Stimulated activated CD4-positive, alpha-beta T cell treated with anti-CD3 and anti-CD28 coated beads, Interleukin-4, amount 100 ng/mL, for 48 hours (primary cell): Measurements from ENCODE around the gene COX4I1.

Experiments
- DNase-seq, 2 donors: peaks; one replicate each; pipeline ENCODE4 v3.0.0-alpha.2; 2020; ENCODE audit warnings: low read depth in 2 of 2

Gene COX4I1

DNA sequence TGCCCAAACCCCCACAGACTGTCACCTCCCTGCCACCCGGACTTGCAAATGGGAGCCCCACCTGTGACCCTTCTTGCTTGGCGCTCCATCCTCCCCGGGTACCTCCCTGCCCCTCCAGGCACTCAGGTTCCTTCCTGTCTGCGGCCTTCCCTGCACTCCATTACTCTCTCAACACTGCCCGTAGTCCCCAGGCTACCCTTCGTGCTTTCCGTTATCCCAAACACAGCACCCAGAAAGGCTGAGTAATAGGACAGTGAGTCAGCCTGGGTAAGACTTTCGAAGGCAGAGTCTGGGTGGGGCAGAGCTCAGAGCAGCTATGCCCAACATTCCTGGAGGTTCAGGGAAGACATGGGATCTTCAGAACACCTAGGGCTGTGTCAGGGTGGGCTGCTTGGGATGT is 32.0 kb upstream of the COX4I1 start:
- no peak for DNase-seq

DNA sequence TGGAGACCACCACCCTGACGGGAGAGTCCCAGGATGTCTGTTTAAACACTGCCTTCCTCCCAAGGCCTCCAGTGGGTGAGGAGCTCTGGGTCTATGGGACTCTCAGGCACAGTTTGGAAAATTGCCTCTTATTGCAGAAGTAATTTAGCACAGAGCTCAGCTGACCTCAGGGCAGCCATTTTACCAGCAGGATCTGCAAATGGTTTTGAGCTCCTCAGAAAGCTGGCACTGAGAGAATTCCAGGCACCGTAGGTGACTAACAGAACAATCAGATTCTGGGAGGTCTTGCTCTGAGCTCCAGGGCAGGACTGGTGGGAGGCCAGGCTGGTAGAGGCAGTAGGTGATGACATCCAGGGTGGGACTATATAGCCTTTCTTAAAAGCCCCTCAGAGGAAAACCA is 31.3 kb upstream of the COX4I1 start:
- no peak for DNase-seq

DNA sequence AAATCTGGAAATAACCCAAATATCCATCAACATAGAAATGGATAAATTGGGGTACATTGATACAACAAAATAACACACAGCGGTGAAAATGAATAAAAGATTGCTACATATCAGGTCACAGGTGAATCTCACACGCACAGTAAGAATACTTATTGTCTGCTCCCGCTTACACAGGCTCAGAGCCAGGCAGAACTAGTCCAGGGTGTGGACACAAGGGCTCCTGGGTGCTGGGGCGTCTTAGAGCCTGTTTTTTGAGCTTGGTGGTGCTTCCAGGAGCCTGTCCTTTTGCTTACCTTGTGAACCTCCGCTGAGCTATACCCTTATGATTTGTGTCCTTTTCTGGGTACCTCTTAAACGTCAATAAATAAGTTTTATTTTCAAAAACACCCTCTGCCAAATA is 28.8 kb upstream of the COX4I1 start:
- no peak for DNase-seq

GRCh38 chr16:85773044-85773443 is 26.5 kb upstream of the COX4I1 start:
- no peak for DNase-seq

DNA sequence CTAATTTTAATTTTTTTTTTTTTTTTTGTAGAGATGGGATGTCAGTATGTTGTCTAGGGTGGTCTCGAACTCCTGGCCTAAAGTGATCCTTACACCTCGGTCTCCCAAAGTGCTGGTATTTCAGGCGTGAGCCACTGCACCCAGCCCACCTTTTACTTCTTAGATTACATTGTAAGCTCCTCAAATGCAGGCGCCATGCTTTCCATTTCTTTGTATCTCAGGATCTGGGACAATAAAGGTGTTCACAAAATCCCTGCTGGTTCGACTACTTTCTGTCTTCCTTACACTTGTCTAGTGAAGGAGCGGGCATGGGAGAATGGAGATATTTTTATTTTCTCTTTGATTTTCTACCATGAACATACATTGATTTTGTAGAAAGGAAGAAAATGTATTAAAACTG is 25.4 kb upstream of the COX4I1 start:
- no peak for DNase-seq

- no peak for DNase-seq
Measured at GRCh38 chr16:85774811-85775210, 24.7 kb upstream of the COX4I1 start.

GRCh38 chr16:85777583-85778310 is 21.7 kb upstream of the COX4I1 start:
- no peak for DNase-seq

DNA sequence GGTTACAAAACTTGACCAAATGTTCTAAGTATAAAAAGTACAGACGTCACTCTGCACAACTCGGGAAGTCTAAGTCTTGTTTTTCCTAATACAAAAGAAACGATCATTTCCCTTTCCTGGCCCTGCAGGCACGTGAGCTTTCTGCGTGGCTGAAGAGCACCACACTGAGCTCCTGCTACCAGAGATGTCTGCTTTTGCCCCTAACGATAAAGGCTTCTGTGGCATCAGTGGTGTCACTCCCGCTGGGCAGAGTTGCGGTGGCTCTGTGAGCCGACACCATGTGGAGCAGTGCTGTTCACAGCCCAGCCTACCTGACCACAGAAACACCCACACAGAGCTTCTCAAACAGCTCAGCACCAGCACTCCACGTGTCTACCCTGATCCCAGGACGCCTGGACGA is 20.6 kb upstream of the COX4I1 start:
- DNase-seq: no peak

DNA sequence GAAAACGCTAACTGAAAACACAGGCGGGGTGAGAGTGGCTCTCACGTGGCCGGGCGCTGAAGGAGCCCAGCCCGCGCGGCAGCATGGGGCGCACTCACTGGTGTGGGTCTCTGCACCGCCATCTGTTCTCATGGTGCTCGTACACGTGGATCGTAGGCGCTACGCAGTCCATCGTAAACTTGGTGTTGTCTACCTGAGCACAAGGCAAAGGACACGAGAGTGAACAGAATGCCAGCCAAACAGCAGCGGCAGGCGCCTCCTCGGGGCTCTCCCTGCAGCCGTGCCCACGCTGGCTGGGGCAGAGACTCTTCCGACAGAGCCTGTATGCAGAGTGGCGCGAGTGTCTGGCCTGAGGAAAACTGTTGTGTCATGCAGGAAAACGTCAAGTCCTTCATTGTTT is 19.2 kb upstream of the COX4I1 start:
- no peak for DNase-seq

DNA sequence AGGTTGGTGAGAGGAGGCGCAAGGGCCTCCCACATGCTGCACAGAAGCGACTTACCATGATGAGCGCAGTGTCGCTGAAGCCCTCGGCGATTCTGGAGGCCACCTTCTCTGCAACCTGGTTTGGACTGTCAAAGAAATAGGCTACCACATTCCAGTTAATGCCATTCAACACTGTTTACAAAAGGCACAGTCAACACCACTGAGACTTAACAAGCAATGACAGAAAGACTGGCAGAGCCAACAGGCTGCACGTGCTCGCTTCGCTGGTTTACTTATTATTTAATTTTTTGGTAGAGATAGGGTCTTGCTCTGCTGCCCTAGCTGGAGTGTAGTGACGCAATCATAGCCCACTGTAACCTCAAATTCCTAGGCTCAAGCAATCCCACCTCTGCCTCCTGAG is 18.3 kb upstream of the COX4I1 start:
- DNase-seq: no peak

GRCh38 chr16:85781695-85782370 is 17.7 kb upstream of the COX4I1 start:
- DNase-seq: no peak

DNA sequence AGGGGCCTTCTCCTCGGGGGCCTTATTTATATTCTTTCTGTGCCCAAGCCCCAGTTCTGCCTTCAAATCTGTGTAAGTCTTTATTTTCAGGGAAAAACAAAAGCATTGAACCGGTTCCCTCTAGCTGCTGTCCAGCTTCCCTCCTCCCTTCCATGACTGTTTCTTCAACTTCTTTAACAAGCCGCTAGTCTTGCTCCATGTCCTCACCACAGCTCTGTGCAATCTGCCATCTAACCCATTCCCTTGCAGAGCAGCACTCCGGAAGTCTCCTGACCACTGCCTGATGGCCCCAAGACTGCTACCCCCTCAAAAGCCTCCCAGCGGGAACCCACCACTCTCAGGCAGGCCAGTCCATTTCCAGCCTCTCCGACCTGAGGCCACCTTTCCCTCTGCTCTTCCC is 17.0 kb upstream of the COX4I1 start:
- DNase-seq: no peak

- DNase-seq: no peak
Measured at GRCh38 chr16:85783441-85783840, 16.1 kb upstream of the COX4I1 start.

DNA sequence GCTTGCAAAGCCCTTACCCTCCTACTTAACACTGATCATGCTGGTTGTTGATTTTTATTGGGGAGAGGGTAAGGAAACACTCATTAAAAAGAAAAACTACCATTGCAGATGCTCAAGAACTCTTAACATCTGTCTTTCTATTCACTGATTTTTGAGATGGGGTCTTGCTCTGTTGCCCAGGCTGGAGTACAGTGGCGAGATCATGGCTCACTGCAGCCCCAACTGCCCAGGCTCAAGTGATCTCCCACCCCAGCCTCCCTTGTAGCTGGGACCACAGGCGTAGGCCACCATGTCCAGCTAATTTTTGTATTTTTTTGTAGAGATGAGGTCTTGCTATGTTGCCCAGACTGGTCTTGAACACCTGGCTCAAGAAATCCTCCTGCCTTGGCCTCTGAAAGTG is 14.7 kb upstream of the COX4I1 start:
- DNase-seq: no peak

- no peak for DNase-seq
Measured at GRCh38 chr16:85785927-85786326, 13.6 kb upstream of the COX4I1 start.

- no peak for DNase-seq
Measured at GRCh38 chr16:85788819-85789218, 10.7 kb upstream of the COX4I1 start.

- DNase-seq: no peak
Measured at GRCh38 chr16:85789773-85790172, 9.7 kb upstream of the COX4I1 start.

GRCh38 chr16:85793662-85794298 is 5.7 kb upstream of the COX4I1 start:
- no peak for DNase-seq

- no peak for DNase-seq
Measured at GRCh38 chr16:85794696-85795095, 4.8 kb upstream of the COX4I1 start.

- DNase-seq: no peak
Measured at GRCh38 chr16:85796152-85796551, 3.3 kb upstream of the COX4I1 start.

DNA sequence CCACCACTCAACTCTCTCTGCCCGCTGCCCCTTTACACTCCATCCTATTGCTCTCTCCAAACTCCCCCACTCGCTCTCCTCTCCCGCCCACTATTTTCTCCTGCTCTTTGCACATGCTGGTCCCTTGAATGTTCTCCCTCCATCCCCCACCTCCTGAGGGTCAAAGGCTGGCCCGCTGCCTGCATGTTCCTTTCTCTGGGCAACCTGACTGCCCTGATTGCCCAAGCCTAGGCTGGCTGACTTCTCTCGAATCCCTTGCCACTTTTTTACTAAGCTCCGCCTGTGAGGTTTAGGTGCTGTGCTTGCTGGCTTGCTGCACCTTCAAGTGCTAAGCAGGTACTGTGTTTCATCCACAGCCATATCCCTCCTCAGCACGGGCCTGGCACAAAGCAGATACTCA is 2.9 kb upstream of the COX4I1 start:
- DNase-seq: no peak

DNA sequence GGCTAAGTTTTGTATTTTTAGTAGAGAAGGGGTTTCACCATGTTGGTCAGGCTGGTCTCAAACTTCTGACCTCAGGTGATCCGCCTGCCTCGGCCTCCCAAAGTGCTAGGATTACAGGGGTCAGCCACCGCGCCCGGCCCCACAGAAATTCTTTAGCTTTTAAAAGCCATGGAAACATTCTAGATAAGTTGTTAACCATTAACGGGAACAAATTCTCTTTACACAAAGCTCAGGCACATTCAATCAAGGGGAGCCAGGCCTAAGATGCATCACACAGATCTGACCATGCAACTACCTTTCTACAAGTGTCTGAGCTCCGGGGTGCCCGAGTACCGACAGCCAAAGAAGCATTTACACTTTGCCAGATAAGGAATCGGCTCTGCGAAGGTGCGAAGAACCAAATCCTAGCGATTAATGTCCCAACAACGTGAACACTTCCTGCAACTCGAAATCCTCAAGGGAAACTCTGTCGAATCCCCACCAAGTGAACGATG is 1.2 kb upstream of the COX4I1 start:
- no peak for DNase-seq

DNA sequence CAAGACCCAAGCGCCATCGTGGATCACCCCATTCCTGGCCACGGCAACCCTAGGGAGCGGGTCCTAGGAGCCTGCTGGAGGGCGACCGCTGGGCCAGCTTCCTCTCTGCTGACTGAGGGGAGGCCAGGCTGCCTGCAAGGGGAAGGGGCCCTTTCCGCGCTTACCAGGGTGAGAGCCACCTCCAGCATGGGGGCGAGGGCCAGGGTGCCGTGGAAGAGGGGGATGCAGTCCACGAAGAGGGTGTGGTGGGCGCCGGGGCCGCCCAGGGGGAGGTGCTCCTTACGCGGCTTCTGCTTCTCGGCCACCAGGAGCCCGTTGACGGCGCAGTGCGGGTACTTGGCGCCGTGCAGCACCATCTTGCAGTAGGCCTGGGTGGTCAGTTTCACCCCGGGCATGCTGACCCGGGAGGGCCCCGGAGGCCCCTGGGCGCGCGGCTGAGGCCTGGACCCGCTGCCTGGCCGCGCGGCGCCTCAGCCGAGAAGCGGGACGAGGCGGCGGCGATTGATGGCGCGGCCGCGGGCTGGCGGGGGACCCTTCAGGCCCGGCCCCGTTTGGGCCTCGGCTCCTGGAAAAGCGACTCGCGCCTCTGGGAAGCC is 496 bp upstream of the COX4I1 start:
- DNase-seq: peak in 1 of 2 donors; percentile 34
